SIG-M5 treated with dmso at 0.1 percent for 504 hours (cell line): ENCODE data around the gene SRPX2.

Experiments
- DNase-seq: peaks from one replicate; lab custom pipeline; 2025; ENCODE audit not compliant: unreplicated experiment; lab: John Stamatoyannopoulos, UW

SRPX2 gene, protein sequence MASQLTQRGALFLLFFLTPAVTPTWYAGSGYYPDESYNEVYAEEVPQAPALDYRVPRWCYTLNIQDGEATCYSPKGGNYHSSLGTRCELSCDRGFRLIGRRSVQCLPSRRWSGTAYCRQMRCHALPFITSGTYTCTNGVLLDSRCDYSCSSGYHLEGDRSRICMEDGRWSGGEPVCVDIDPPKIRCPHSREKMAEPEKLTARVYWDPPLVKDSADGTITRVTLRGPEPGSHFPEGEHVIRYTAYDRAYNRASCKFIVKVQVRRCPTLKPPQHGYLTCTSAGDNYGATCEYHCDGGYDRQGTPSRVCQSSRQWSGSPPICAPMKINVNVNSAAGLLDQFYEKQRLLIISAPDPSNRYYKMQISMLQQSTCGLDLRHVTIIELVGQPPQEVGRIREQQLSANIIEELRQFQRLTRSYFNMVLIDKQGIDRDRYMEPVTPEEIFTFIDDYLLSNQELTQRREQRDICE

DNA sequence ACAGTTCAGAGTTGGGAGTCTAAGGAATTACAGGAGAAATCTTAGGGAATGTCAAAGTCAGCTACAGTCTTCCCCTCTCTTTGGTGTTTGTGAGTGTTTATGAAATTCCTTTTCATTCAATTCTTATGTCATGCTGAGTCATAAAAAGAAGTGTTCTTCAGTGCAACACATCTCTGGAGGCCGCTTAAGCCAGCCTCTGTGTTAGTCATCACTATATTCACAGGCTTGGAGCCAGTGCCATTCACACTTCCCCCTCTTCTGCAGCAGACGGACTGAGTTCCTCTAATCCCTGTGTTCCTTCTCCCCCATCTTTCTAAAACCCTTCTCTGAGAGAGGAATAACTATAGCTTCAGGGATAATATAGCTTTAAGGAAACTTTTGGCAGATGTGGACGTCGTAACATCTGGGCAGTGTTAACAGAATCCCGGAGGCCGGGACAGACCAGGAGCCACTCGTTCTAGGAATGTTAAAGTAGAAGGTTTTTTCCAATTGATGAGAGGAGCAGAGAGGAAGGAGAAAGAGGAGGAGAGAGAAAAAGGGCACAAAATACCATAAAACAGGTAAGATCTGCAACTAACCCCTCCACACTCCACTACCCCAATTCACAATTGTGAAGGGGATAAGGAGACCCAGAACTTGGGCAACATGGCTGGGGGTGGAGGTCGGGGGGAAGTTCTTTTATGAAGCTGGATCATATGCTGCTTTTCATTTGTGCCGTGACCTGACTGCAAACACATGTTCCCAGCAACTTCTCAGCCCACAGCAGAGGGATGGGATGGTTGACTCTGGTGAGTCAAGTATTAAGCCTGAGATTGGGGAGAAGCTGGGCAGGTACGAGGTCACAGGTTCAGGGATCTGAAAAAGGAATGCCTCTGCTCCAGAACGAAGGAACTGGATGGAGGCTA, at the start of gene SRPX2:
Gene SRPX2, plus strand, starts transcription at position 244 of the 905 bp plus-strand sequence. CDS start 2,124 bp downstream, outside the sequence.
- peak; percentile 23 for DNase-seq

DNA sequence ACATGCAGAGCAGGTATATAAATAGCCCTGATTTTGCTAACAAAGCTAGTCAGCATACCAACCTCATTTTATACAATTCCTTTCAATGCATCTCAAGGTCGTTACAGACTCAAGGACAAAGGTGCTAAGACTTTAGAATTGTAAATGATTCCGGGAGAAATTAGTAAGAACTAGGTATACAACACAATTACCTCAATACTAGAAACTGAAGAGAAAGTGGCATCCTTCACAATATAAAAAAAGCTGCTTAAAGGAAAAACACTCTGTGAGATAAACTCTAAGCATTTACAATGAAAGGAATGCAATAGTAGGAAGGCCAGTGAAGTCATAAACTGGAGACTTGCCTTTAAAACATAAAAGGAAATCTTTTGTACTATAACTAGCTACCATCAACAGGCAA, 47.4 kb upstream of the SRPX2 start:
- no peak for DNase-seq

DNA sequence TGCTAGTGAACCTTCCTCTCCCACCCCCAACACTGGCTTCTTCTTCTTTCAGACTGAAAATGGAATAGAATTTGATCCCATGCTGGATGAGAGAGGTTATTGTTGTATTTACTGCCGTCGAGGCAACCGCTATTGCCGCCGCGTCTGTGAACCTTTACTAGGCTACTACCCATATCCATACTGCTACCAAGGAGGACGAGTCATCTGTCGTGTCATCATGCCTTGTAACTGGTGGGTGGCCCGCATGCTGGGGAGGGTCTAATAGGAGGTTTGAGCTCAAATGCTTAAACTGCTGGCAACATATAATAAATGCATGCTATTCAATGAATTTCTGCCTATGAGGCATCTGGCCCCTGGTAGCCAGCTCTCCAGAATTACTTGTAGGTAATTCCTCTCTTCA, 44.5 kb upstream of the SRPX2 start:
- DNase-seq, result no peak

DNA sequence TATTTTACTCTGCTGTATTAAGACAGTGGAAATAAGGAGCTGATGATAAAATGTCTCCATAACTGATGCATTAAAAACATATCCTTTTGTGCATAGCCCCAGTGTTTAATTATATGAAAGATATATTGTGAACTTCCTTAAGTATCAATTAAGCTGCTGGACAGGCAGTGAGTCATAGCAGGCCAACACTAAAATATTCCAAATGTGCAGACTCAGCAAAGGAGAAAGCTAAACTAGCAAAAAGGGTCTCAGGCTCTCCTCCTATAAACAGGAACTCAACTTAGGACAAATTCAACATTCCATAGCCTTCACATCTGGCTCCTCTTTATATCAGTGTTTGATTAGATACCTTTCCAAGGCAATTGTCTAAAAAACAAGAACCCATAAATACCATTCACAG, 43.7 kb upstream of the SRPX2 start:
- DNase-seq, result no peak

DNA sequence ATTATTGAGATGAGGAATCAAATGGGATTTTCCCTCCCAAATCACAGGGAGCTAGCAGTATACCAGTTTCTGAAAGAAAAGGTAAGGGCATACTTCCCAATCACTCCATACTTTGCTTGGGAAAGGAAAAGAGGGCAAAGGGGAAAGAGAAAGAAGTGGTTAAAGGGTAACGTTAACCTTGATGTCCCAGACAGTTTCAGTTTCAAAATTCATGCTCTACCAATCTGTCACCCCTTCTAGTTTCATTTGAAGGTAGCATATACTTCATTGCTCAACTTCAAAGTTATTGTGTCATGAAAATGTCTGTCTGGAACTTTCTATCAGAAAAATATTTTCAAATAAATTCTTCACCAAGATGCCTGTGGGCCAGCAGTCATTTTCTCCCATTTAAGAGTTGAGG, 43.2 kb upstream of the SRPX2 start:
- no peak for DNase-seq

DNA sequence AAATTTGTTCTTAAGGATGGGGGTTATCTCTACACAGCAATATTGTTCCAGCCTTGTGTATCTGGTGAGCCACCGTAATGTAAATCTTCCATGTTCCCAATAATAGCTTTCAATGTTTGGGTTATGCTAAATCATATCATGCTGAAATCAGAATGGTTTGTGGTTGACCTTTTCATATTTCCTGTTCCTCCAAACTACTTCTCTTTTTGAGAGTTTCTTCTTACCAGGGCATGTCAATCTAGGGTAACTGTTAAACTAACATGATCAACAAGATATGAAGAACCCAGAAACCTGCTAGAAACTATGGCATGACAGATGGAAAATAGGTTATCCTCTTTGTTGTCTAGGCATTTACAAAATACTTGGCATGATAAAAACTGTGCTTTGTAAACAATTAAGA, 37.2 kb upstream of the SRPX2 start:
- peak; percentile 28 for DNase-seq

DNA sequence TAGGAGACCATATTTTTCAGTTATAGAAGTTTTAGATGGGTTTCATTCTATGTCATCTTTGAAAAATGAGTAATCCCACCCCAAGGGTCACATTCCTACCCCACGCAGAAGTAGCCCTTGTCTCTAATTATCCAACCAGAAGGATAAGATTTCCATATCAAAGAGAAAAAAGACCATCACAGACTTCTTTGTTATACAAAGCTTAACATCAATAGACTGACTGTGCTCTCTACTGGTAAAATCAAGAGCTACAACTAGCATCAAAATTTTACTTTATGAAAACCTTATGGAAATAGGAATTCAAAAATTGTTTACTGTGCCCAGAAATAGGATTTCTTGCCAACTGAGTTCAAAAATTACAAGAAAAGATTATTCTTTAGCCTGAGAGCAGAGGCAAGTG, 34.4 kb upstream of the SRPX2 start:
- no peak for DNase-seq

DNA sequence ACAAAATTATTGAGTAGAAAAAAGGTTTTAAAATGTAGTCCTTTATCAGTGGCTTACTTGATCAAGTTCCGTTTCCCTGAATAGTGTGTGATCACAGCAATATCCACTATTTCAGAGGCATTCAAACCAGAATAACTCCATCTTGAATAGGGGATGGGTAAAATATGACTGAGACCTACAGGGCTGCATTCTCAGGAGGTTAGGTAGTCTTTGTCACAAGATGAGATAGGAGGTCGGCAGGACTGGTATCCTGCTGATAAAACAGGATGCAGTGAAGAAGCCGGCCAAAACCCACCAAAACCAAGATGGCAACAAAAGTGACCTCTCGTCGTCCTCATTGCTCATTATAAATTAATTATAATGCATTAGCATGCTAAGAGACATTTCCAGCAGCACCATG, 32.0 kb upstream of the SRPX2 start:
- DNase-seq, result no peak

DNA sequence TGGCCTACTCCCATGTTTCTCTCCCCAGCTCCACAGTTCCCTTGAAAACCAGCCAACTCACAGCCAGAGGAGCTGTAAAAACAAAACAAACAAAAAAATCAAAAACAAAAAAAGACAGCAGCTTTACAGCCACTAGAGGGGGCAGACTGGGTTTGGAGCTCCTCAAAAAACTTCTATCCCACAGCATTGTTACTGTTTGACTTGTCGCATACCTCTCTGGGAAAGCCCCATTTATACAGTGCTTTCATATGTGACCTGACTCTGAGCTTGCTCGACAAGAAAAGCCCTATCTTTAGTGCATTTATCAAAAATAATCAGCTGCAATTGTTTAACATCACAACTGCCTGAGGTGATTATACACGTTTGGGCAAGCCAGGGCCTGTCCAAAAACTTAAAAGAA, 29.0 kb upstream of the SRPX2 start:
- DNase-seq, result peak; percentile 2

DNA sequence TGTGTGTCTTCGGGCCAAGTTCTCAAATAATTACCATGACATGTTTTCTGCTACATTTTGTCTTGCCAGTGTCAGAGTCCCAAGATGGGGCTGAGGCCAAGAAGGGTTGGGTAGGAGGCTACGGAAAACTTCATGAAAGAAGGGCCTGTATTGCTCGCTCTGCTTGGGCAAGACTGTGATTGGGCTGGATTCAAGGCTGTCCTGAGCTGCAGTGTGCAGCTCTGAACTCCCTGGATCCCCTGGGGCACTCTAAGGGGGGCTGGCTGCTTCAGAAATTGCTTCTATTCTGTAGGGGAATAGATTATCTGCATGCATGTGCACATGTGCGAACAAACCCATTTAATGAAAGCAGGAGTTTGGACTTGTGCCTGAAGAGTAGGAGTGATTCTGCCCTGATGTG, 21.0 kb upstream of the SRPX2 start:
- no peak for DNase-seq

DNA sequence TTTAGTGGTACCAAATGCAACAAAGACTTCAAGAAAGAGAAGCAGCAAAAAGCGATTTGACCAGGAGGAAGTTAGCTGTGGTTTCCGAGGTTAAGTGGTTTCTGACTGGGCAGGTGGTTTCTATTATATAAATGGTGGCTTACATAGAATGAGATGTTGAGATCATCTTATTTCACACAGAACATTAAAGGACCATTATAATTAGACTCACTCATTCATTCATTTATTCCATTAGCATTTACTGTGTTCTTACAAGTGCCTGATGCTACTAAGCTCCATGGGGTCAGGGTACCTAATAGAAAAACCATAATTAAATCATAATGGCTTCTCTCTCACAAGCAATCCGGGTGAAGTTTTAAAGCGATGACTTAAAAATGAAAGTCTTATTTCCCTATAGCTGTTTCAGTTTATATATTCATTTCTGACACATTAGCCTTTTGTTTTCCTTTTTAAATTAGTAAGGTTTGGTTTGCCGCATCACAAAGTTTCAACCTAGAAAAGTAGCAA, 18.0 kb upstream of the SRPX2 start:
- DNase-seq, result no peak

DNA sequence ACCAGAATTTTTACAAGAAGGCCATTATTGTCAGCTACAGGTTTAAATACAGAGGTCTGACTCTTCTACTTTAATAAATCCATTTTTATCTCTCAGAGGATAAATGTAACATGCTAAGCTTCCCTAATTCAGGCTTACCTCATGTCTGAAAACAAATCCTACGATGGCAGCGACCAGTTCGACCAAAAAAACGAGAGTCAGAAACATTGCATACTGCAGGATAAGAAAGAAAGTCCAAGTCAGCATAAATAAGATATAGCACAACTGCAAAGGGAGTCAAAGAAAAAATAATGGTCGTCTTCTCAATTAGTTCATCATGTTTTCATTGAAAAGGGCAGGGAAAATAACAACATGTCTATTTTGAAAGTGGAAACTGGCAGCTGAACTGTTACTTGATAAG, 9.0 kb upstream of the SRPX2 start:
- no peak for DNase-seq

DNA sequence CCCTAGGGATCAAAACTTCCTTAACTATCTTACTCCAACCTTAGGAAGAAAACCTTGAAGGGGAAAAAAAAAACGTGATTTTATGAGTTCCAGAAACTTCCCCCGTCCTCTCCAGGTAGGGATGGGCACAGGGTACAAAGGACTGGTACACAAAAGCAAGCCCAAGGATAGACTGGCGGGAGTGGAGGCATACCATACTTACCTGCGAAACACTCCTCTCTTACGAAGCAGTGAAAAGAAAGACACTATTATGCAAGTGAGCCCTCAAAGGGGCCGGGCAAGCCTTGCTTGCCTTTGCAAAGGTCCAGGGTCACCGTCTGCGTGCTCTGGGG, 8.0 kb upstream of the SRPX2 start:
- DNase-seq, result no peak

DNA sequence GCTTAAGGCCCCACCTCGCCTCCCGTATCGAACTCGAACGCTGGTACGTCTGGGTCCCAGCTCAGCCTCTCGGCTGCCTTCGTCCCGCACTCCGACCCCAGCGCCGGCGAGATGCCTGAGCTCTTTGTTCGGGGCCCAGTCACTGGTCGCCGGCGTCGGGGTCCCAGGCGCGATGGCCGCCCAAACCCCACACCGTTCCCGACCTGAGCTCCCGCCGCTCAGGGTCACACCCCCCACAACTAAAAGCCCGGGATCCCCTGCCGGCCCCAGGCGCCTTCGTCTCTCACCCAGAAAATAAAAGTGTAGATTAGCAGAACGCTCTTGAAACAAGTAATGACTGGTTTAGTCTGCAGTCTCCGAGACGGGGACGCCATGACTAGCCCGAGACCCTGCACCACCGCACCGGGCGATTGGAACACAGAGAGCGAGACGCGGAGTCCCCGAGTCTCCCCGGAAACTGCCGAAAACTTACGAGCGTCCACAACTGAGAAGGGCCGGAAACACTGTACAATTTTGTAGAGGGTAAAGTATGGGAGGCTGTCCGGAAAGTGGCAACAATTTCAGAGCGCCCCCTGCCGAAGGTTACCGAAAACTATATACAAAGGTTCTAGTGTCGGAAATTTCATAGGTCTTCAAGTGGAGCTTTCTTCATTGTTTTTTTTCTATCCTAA, 7.5 kb upstream of the SRPX2 start, which contains the start of gene TSPAN6:
Gene TSPAN6, minus strand, starts transcription at position 486 of the 671 bp plus-strand sequence. Its CDS starts 112 bp downstream, at position 374.
- DNase-seq, result peak; percentile 21

DNA sequence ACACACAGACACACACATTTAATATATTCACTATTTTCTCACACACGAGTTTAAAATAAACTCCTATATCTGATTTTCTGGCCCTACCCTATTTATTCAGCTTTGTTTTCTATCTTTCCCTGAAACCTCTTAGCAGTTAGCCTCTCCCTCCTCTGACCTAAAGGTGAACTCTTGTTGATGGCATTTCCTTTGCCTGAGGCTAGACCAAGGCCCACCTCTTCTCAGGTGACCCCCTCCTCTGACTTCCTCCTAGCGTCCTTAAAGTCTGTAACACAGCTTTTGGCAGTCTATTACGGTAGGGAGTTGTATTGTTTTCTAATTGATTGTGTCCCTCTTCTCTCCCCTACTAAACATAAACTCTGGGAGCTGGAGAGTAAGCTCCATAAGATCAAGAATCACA, 1.7 kb upstream of the SRPX2 start:
- no peak for DNase-seq

DNA sequence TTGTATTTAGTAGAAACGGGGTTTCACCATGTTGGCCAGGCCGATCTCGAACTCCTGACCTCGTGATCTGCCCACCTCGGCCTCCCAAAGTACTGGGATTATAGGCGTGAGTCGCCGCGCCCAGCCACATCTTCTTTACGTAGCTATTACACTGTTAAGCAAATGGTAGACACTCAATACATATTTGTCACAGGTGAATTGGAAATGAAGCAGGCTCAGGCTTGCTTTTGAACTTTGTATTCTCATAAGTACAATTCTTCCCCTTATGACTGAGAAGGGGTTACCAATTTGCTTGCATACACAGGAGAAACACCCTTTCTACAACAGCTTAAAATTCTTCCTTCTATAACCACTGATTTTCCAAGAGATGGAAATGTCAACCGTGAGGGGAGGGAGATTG, 787 bp upstream of the SRPX2 start:
- DNase-seq, result no peak

DNA sequence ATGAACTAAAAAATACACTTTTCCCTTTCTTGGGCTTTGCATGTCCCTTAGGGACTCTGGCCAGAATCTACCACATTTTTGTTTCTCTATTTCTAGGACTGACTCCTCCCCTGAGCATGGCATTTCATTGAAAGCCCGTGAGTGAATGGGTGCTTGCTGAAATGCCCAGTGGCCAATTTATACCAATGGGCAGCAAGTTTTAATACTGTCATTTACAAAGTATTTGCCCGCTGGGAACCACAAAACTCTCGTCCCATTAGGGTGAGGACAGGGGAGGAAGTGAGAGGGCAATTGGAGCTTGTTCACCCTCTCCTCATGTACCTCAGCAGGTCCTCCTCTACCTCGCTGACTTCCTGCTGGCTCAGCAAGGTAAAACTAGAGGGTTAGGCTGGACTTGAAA, 1.1 kb downstream of the SRPX2 start:
- no peak for DNase-seq

DNA sequence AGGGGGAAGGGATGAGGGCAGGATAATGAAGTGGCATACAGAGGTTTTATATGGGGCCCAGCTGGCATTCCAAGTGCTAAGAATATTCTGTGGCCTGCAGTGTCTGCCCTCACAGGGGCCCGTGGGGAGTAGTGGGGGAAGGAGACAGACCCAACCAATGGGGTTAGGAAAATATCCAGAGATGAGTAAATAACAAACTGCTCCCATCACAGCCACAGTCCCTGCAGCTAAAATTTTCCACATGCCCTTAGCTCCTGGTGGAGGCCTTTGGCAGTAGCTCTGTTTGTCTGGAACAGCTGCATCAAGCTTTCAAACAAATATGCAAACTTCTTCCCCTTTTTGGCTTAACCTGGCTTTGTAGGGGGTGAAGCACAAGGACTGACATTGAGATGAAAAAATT, 3.1 kb downstream of the SRPX2 start:
- no peak for DNase-seq

DNA sequence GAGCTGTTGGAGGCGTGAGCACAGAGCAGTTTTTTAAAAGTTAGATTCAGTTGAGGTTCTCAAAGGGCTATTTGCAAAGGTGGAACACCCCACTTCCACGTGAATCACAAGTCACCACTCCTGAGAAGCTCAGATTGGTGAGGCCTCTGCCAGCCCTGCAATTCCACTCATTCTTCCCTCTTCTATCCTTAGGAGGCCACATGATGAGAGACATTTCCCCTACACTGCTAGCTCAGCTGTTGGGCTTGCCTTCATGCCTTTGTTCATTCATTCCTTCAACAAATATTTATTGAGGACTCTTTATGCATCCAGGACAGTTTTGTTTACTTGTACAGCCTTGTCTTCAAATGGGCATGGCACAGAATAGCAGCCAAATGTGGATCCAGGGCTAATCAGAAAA, 3.7 kb downstream of the SRPX2 start:
- no peak for DNase-seq

DNA sequence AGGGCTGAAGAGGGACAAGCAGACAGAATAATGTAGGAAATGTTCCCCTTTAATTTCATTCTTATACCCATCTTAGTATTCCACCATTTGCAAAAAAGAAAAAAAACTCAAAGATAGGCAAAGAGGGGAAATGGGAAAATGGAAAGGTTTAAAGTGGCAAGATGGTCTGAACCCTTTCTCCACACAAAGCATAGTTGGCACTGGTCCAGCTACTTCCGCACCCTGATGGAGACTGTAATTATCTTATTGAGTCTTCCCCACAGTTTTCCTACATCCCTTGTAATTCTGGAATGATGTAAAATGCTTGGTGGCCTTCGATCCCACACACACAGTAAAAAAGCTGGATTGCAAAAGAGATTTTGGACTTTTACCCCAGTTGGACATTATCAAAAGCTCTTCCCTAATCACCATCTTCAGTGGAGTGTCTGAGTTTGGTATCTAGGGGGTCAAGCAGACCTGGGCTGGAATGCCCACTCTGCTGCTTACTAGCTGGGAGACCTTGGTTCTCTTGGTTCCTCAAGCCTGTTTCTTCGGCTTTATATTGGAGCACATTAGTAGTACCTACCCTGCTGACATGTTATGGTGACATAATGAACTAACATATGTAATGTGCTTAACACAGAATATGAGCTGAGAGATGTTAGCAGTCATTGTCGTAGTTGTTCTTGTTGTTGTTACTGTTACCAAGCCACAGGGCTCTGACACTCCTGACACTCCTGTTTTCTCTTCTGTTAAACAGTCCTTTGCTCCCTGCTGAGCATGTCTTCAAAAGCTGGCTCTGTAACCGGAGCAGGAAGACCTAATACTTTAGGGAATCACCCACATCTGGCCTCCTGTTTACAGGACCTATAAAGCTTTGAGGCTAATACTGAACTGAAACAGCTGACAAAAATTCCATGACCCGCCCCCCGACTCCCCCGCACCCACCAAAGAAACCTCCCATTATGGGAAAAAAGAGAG, 4.7 kb downstream of the SRPX2 start:
- DNase-seq, result no peak
